GM18867 (cell line): ENCODE measurements around the gene NLE1.
"Not testable (repeated sequence)": the region's sequence is repeated elsewhere in the genome, so short reads cannot be mapped to it uniquely, and the experiment has no call there.

Source experiments
- ATAC-seq: cut with Tn5 transposase; IDR thresholded peaks from one replicate; pipeline ENCODE4 v1.9.1; 2021; ENCODE audit warnings: mild to moderate bottlenecking, moderate library complexity; ENCODE audit not compliant: unreplicated experiment

Gene NLE1

GRCh38 chr17:35129154-35129972, 12.7 kb downstream of the NLE1 start:
- ATAC-seq: no peak

GRCh38 chr17:35127751-35128514, 14.2 kb downstream of the NLE1 start:
- ATAC-seq: no peak

DNA sequence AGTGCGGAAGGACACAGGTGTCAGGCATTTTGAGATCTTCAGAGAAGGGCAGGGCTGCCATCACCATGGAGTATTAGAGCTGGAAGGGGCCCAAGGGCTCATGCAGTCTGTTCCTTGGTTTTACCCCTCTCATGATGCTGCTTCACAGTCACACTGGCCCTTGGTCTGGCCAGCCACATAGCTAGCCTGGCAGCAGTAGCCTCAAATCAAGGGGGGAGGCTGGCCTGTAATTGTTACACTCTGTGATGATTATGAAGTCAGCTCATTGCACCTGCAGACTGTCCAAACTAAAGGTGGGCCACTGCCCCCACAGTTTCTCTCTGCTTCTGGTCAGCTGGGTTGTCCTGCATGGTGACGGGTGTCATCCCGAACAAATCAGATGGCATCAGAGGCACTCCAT, 20.8 kb downstream of the NLE1 start, which contains the start of gene FNDC8:
FNDC8 (plus strand) TSS at position 301 of the 400 bp plus-strand sequence; CDS start at position 380, 79 bp downstream.
- no peak for ATAC-seq

DNA sequence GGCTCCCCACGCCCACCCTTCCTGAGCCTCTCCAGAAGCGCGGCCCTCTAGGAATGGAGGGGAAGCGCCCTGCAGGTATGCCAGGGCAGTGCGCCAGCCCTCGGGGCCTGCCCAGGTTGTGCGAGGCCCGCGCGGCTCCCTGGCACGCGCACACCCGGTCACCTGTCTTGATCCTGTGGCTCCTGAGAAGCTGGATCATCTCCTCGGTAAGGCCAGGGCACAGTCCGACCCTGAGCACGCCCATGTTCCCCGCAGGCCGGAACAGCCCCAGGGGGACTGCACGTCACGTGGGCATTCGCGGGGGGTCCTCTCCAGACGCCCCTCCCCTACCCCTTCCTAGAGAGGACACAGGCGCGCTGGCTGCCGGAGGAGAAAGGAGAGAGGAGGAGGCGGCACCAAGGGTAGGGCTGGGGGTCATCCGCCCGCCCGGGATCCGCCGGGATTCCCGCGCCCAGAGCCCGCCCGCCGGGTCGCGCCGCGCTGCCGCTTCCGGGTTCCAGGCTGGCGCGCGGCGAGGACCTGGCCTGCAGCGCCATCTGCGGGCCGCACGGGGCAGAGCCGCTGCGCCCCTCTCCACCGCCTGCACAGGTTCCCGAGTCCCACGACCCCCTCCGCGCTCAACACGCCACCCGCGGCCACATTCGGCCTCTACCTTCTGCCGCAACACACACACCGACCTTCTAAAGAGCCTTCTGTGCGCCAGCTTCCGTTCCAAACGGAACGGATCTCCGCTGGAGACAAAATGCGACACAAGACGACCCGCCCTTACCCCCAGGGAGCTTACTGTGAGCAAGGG, 22.5 kb downstream of the NLE1 start, which contains the start of gene RAD51D:
RAD51D (minus strand) TSS at position 491 of the 796 bp plus-strand sequence; CDS start at position 244, 247 bp downstream.
- peak; percentile 85 for ATAC-seq

GRCh38 chr17:35117984-35118383, 24.1 kb downstream of the NLE1 start:
- no peak for ATAC-seq

GRCh38 chr17:35116845-35117244, 25.3 kb downstream of the NLE1 start:
- no peak for ATAC-seq

DNA sequence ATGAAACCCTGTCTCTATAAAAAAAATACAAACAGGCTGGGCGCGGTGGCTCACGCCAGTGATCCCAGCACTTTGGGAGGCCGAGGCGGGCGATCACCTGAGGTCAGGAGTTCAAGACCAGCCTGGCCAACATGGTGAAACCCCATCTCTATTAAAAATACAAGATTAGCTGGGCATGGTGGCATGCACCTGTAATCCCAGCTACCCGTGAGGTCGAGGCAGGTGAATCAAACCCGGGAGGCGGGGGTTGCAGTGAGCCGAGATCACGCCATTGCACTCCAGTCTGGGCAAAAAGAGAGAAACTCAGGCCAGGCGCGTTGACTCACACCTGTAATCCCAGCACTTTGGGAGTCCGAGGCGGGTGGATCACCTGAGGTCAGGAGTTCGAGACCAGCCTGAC, 31.3 kb downstream of the NLE1 start:
- ATAC-seq: not testable (repeated sequence)

GRCh38 chr17:35104844-35105450, 37.2 kb downstream of the NLE1 start:
- no peak for ATAC-seq

DNA sequence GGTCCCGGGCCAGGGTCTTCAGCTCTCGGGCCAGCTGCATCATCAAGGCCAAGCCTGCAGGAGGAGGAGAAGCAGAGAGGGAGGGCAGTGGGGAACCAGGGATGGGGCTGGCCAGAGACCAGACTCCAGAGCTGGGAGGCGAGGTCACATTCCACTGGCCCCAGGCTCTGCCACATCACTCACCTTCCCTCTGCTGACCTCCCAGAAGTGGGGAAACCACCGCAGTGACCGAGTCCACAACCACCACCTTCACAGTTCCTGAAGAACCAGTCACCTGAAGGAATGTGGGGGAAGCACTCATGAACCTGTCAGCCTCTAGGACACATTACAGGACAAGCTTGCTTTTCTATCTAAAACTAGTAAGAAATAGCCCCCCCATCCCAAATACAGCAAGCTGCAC, 38.8 kb downstream of the NLE1 start:
- no peak for ATAC-seq

DNA sequence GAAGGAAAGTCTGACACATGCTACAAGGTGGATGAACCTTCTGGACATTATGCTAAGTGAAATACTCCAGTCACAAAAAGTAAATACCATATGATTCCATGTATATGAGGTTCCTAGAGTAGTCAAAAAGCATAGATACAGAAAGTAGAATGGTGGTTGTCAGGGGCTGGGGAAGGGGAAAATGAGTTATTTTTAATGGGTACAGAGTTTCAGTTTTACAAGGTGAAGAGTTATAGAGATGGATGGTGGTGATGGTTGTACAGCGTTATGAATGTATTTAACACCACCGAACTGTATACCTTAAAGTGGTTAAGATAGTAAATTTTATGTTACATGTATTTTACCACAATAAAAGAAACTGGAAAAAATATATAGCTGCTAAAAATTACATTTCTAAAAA, 40.4 kb downstream of the NLE1 start:
- ATAC-seq: no peak

GRCh38 chr17:35101036-35101435, 41.1 kb downstream of the NLE1 start:
- ATAC-seq: no peak

GRCh38 chr17:35099908-35100307, 42.2 kb downstream of the NLE1 start:
- ATAC-seq: no peak

- no peak for ATAC-seq
Measured at GRCh38 chr17:35097776-35098175, 44.3 kb downstream of the NLE1 start.

DNA sequence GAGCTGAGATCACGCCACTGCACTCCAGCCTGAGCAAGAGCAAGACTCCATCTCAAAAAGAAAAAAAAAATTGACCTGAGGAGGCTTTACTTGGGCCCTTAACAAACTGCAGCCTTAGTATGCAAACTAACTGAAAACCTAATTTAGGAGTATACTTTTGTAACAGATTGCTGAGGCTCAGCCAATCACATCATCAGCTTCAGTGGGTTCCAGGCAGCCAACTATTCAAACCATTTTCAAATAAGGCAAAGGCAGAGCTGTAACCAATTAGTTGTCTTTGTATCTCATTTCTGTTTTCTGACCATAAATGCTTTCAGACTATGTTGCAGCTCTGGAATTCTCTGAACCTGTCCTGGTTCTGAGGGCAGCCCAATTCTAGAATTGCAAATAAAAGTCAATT, 46.4 kb downstream of the NLE1 start:
- no peak for ATAC-seq

- no peak for ATAC-seq
Measured at GRCh38 chr17:35094902-35095301, 47.2 kb downstream of the NLE1 start.

- not testable (repeated sequence) for ATAC-seq
Measured at GRCh38 chr17:35090707-35091106, 51.4 kb downstream of the NLE1 start.

DNA sequence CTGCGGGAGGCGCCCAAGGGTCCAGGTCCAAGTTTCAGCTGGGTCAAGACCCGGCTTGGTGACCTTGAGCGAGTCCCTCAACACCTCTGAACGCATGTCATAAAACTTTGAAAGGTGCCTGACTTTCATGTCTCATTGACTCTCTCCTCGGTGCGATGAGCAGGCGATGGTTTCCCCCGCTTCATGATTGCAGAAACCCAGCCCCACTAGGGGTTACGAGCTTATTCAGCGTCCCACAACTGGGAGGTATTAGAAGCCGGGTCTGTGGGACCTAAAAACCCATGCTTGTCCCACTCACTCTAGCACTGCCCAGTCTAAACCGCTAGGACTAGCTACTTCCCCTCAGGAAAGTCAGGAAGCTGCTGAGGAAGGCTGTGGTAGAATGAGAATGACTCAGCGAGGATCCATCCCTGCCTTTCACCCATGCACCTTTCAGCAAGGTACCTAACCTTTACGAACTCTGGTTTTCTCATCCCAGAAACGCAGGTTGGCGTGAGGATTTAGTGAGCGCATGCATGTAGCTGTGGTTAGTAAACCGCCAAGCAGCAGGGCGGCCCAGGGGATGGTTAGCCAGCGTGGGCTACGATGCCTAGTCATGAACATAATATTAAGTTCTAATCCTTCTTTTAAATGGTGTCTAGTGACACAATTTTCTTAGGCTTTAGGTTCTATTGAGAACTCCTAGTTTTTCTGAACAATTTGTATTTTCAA, 52.4 kb downstream of the NLE1 start:
- ATAC-seq: peak; percentile 9

DNA sequence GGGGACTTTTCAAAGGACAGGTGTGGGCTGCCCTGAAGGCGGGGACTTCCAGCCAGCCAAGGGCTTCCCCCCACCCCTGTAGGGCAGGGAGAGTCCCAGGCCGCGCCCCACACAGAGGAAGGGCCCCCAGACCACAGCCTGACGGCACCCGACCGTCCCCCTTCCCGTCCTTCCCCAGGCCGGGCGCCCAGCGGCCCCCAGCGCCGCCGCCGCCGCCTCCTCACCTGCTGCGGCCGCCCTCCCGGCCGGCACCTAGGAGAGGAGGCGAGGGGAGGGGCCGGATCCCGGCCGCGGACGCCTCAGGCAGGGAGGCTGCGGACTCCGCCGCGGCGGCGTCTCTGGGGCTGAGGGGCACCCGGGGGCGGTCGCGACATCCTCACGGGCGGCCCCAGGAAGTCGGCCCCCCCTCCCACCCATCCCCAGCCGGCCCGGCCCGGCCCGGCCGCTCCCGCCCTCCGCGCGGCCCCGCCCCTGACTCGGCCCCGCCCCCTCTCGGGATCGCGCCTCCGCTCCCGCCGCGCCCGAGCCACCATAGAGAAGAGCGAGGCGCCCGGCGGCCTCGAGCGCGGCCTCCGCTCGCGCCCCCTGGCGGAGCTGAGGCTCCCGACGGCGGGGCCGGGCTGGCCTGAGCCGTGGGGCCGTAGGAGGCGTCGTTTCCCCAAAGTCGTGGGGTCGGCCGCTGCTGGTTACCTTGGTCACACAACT, 53.1 kb downstream of the NLE1 start:
- ATAC-seq: peak; percentile 74

GRCh38 chr17:35088356-35088880, 53.7 kb downstream of the NLE1 start:
- peak; percentile 15 for ATAC-seq
